ENCODE data around the gene MYRIP.
"Not testable (repeated sequence)": the region's sequence is repeated elsewhere in the genome, so short reads cannot be mapped to it uniquely, and the experiment has no call there.

Gene MYRIP

GRCh38 chr3:40044487-40044886 lies 235.1 kb downstream of the MYRIP start:
- peak; percentile 98 for DNase-seq

DNA sequence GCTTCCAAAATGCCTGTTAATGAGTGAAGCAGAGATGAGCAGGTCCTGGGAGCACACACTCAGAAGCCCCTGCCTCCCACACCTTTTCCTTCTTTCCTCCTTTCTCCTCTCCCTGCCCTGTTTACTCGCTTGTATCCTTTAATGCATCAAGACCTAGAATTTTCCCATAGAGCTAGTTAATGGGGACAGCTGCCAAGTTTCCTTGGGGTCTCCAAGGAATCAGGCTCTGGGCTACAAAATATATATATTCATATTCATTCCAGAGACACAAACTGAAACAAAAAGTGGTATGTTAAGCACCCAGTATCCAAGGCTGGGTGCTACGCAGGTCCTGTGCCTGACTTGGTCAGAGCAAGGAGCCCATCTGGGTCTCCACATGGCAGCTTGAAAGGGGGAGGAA lies 235.6 kb downstream of the MYRIP start:
- no peak for DNase-seq

DNA sequence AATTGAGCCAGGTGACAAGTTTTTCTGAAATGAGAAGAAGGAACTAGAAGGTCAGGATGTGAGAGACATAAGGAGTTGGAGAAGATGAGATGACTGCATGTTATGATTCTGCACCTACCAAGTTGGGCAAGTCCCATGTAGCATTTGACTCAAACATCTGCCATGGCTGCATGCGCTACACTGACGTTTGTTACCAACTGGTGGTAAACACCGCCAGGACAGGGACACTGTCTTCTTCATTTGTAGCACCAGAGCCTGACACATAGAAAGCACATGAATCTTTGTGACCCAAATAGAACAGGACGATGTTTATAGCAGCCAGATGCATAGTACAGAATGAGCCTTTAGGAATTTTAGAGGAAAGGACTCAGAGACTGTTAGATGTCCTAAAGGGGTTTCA lies 236.7 kb downstream of the MYRIP start:
- DNase-seq, result no peak

GRCh38 chr3:40047406-40047805 lies 238.0 kb downstream of the MYRIP start:
- DNase-seq, result no peak

GRCh38 chr3:40053663-40054062 lies 244.3 kb downstream of the MYRIP start:
- DNase-seq, result no peak

- peak; percentile 77 for DNase-seq
Measured at GRCh38 chr3:40054568-40055222, 245.3 kb downstream of the MYRIP start.

DNA sequence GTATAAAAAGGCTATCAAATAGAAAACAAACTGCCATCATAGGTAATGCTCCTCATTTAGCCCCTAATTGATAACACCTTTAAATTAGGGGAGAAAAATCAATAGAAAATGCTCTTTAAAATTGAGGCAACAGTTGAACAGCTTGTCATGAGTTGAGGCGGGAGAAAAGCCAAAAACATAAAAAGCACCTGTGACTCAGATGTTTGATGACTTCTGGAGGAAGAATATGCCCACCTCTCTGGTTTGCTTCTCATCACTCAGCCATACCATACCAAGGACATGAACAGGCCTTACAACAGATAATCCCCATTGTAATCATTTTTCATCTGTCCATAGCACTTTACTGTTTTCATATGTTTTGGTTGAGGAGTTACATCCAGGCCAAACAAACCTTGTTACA lies 246.0 kb downstream of the MYRIP start:
- peak; percentile 43 for DNase-seq

- peak; percentile 39 for DNase-seq
Measured at GRCh38 chr3:40055956-40056355, 246.5 kb downstream of the MYRIP start.

- peak; percentile 44 for DNase-seq
Measured at GRCh38 chr3:40057077-40057476, 247.7 kb downstream of the MYRIP start.

GRCh38 chr3:40057786-40058185 lies 248.4 kb downstream of the MYRIP start:
- DNase-seq, result no peak

DNA sequence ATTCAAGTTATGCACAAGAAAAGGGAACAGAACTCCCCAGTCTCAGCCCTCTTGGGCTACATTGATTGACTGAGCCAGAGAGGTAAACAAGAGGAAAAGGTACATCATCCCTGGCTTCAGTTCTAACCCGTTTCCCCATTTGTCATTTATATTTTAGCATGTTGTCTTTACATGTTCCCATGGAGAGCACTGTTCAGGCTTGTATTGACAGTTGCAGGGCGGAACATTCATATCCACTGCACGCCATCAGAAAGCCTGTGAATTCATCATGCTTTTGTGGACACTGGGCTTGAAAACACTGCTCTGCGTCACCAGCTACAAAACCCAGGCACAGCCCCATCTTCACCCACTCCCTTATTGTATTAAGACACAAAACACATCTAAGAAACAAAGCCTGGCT lies 259.2 kb downstream of the MYRIP start:
- no peak for DNase-seq

GRCh38 chr3:40070816-40071215 lies 261.4 kb downstream of the MYRIP start:
- DNase-seq, result peak; percentile 53

DNA sequence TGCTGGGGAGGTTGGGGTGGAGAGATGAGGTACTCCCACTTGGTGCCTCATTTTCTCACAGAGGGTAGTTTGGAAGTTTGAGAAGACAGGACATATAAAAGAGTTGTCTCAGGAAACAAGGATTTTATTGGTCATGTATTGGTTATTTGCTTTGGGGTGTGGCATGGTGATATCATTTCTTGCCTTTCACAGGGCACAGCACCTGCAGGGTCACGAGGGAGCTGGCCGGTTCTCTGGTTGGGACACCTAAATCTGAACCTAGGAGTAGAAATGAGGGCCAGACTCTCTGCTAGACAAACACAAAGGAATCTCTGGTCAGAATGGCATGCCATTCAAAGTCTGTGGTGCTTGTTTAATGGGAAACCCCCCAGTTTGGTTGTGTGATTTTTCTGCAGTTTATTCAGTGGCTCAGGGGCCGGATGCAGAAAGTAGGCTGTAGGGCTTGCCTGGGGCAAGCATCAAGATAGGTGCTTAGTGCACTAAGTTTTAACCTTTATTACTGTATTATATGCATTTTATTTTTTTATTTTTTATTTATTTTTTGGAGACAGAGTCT lies 262.4 kb downstream of the MYRIP start:
- no peak for DNase-seq

- DNase-seq, result no peak
Measured at GRCh38 chr3:40073310-40074007, 264.1 kb downstream of the MYRIP start.

DNA sequence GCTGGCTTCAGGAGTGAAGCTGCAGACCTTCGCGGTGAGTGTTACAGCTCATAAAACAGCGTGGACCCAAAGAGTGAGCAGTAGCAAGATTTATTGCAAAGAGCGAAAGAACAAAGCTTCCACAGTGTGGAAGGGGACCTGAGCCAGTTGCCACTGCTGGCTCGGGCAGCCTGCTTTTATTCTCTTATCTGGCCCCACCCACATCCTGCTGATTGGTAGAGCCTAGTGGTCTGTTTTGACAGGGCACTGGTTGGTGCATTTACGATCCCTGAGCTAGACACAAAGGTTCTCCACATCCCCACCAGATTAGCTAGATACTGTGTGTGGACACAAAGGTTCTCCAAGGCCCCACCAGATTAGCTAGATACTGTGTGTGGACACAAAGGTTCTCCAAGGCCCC lies 267.7 kb downstream of the MYRIP start:
- DNase-seq, result not testable (repeated sequence)

GRCh38 chr3:40077828-40078492 lies 268.6 kb downstream of the MYRIP start:
- DNase-seq, result not testable (repeated sequence)

GRCh38 chr3:40078590-40078989 lies 269.2 kb downstream of the MYRIP start:
- no peak for DNase-seq

- peak; percentile 94 for DNase-seq
Measured at GRCh38 chr3:40079203-40079846, 269.9 kb downstream of the MYRIP start.

GRCh38 chr3:40079847-40080240 lies 270.4 kb downstream of the MYRIP start:
- DNase-seq, result peak; percentile 65

- DNase-seq, result no peak
Measured at GRCh38 chr3:40083066-40083465, 273.7 kb downstream of the MYRIP start.

DNA sequence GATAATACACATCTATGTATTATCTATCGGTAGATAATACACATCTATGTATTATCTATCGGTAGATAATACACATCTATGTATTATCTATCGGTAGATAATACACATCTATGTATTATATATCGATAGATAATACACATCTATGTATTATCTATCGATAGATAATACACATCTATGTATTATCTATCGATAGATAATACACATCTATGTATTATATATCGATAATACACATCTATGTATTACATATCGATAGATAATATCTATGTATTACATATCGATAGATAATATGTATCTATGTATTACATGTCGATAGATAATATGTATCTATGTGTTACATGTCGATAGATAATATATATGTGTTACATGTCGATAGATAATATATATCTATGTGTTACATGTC lies 275.0 kb downstream of the MYRIP start:
- DNase-seq, result not testable (repeated sequence)

- DNase-seq, result no peak
Measured at GRCh38 chr3:40086890-40087883, 277.8 kb downstream of the MYRIP start.

All from fibroblast of skin of right quadriceps (primary cell).